Vagina (tissue), 2 donors: ENCODE data around the gene THSD1.

Experiments
- POLR2AphosphoS5 ChIP-seq, 2 donors: sonication (generic); formaldehyde crosslinking; IDR thresholded peaks; one replicate each; pipeline ENCODE4 v1.9.0; 2017; ENCODE audit warnings: antibody characterized with exemption in 2 of 2, mild to moderate bottlenecking in 2 of 2, low read depth in 1 of 2; ENCODE audit not compliant: insufficient read depth in 1 of 2
- TF ChIP-seq, protein P1 (sequence below), 3 experiments: fragments of 450-650 bp in 2 of 3; fragments of 200-600 bp in 1 of 3; sonication (generic) in 1 of 3; IDR thresholded peaks; one replicate each; pipeline ENCODE4 v1.5.1; 2017 to 2019; ENCODE audit warnings: antibody characterized with exemption in 3 of 3, mild to moderate bottlenecking in 2 of 3, moderate library complexity in 2 of 3

DNA sequence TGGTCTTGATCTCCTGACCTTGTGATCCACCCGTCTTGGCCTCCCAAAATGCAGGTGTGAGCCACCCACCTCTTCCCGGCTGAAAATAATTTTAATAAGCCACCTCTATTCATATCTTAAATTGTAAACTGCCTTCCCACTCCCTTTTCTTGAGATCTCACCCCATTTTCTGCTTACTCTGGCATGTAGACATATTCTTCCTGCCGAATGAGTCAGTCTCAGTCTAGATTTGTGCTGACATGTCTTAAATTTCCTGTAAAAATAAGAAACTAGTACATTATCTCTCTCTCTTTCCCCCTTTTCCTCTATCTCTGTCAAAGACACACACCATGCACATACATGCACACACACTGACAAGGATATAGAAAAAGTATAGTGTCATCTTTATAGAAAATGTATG lies 60.9 kb downstream of the THSD1 start:
- TF ChIP-seq, protein P1, sequence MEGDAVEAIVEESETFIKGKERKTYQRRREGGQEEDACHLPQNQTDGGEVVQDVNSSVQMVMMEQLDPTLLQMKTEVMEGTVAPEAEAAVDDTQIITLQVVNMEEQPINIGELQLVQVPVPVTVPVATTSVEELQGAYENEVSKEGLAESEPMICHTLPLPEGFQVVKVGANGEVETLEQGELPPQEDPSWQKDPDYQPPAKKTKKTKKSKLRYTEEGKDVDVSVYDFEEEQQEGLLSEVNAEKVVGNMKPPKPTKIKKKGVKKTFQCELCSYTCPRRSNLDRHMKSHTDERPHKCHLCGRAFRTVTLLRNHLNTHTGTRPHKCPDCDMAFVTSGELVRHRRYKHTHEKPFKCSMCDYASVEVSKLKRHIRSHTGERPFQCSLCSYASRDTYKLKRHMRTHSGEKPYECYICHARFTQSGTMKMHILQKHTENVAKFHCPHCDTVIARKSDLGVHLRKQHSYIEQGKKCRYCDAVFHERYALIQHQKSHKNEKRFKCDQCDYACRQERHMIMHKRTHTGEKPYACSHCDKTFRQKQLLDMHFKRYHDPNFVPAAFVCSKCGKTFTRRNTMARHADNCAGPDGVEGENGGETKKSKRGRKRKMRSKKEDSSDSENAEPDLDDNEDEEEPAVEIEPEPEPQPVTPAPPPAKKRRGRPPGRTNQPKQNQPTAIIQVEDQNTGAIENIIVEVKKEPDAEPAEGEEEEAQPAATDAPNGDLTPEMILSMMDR (IDR thresholded peaks at IDR 0.05), result no peak
- no peak for TF ChIP-seq POLR2AphosphoS5 (IDR thresholded peaks at IDR 0.05; ENCODE audit: insufficient read depth in 1 of 2, low read depth in 1 of 2)
